Stimulated activated CD8-positive, alpha-beta memory T cell treated with anti-CD3 and anti-CD28 coated beads, Interleukin-12 subunit alpha, Interleukin-12 subunit beta, amount 100 ng/mL, for 4 hours (primary cell): ENCODE data around the gene KIF1B.

ENCODE experiments used
- DNase-seq: peaks from one replicate; pipeline ENCODE4 v3.0.0-alpha.2; 2020; ENCODE audit warnings: low read depth

KIF1B gene

DNA sequence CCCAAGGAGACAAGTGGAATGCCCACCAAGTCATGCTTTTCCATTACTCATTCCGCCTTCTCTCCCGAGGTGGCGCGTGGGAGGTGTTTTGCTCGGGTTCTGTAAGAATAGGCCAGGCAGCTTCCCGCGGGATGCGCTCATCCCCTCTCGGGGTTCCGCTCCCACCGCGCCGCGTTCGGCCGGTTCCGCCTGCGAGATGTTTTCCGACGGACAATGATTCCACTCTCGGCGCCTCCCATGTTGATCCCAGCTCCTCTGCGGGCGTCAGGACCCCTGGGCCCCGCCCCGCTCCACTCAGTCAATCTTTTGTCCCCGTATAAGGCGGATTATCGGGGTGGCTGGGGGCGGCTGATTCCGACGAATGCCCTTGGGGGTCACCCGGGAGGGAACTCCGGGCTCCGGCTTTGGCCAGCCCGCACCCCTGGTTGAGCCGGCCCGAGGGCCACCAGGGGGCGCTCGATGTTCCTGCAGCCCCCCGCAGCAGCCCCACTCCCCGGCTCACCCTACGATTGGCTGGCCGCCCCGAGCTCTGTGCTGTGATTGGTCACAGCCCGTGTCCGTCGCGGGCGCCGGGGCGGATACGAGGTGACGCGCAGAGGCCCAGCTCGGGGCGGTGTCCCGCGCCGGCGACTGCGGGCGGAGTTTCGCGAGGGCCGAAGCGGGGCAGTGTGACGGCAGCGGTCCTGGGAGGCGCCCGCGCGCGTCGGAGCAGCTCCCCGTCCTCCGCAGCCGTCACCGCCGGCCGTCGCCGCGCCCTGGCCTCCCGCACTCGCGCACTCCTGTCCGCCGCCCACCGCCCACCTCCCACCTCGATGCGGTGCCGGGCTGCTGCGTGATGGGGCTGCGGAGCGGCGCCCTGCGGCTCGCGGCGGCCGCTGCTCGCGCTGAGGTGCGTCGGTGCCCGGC lies at the start of gene KIF1B:
Gene KIF1B (plus strand): TSS at position 666 of the 906 bp plus-strand sequence. CDS start 21,759 bp downstream, outside the sequence.
- peak; percentile 94 for DNase-seq

- DNase-seq, result no peak
Measured at GRCh38 chr1:10160907-10161490, 49.4 kb upstream of the KIF1B start.

- no peak for DNase-seq
Measured at GRCh38 chr1:10161541-10162290, 48.7 kb upstream of the KIF1B start.

DNA sequence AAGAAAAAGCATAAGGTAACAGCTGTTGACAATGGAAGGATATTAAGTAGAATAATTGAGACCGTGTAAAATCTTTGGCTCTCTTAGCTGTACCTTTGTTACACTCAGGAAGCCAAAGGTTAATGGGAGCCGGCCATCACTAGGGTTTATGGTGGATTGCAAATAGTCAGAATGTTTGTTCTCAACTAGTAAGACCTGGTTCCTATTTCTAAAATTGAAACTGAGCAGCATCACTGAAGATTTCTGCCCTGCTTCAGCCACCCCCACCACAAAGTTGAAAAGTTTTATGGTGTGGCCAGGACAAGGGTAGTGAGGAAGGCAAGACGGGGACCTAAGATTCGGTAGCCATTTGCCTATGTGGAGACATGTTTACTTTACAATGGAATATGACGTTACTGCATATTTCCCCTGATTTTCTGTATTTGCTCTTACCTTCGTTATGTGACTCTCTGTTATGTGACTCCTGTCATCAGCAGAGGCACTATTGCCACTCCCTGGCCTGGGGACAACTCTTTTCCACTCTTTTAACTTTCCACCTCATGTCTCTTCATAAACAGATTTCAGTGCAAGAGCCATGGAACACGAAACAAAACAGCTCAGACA lies 41.4 kb upstream of the KIF1B start:
- DNase-seq, result no peak

DNA sequence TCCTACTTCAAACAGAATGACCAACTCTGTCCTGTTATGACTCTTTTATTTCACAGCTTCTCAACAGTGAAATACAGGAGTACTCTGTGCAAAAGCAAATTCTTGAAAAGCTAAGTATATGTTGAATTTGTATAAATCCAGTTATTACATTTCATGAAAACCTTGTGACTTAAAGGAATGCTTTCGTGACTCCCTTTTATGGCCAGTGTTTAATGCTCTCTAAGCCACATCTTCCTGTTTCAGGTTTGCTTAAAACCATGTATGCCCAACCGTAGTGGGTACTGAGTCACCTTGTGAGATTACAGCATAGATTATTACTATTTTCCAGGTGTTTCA lies 40.2 kb upstream of the KIF1B start:
- no peak for DNase-seq

GRCh38 chr1:10171105-10171767 lies 39.1 kb upstream of the KIF1B start:
- no peak for DNase-seq

GRCh38 chr1:10171995-10172669 lies 38.2 kb upstream of the KIF1B start:
- DNase-seq, result no peak

GRCh38 chr1:10173582-10173981 lies 36.8 kb upstream of the KIF1B start:
- no peak for DNase-seq

- DNase-seq, result no peak
Measured at GRCh38 chr1:10177876-10178275, 32.5 kb upstream of the KIF1B start.

DNA sequence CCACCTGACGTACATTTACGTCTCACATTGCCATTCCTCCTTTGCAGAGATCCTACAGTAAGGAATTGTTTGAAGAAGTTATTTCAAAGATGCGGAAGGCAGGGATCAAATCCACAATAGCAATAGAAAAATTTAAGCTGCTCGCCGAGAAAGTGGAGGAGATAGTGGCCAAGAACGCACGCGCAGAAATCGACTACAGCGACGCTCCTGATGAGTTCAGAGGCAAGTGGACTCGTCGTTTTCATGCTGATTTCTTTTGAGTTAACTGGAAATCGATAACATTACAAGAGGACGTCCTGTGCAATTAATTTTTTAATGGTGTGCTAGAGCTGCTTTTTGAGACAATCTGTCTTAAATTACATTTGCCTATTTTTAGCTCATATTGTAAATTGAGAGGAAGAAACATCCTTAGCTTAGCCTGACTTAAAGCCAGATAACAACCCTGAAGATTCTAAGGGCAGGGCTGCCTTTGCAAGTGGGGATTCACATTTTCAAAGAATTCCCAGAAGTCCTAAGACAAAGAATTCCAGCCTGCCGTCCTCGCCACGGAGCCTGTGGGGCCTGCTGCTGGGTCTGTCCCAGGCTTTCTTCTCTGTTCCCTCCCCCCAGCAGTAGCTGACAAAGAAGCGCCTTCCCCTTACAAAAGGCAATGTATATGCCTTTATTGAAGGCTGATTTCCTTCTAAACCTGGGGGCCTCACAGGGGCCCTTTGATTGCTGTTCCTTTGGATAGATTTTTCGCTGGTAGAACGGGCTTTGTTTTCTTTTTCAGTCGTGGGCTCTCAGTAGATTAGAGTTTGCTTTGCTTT lies 31.6 kb upstream of the KIF1B start:
- no peak for DNase-seq

- no peak for DNase-seq
Measured at GRCh38 chr1:10179406-10180091, 30.8 kb upstream of the KIF1B start.

DNA sequence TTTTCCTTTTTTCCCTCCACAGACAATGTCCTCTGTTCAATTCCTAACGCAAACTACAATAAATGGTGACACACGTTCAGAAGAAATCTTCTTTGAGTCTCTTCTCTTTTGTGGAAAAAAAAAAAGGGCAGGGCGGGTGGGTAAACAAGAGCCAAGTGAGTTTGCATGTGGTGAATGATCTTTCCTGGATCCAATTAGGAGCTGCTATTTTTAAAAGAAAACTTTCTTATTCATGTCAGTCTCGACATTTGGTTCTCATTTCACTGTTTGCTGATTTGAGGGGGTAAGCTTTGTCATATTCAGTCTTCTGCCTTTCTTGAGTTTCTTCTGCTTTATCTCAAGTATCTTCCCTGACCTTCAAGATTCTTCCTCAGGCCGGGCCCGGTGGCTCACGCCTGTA lies 29.2 kb upstream of the KIF1B start:
- no peak for DNase-seq

DNA sequence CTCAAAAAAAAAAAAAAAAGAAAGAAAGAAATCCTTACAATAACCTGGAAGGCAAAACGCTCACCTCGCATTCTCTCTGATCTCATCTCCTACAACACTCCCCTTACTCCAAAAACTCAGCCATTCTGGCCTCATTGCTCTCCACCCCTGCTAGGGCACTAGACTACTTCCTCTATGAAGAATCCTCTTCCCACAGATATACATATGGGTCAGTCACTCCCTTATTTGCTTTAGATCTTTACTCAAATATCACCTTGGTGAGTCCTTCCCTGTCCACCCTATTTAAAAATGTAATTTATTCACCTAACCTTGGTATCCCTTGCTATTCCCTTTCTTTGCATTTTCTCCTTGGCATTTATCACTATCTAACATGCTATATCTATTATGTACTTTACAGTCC lies 24.6 kb upstream of the KIF1B start:
- DNase-seq, result no peak

DNA sequence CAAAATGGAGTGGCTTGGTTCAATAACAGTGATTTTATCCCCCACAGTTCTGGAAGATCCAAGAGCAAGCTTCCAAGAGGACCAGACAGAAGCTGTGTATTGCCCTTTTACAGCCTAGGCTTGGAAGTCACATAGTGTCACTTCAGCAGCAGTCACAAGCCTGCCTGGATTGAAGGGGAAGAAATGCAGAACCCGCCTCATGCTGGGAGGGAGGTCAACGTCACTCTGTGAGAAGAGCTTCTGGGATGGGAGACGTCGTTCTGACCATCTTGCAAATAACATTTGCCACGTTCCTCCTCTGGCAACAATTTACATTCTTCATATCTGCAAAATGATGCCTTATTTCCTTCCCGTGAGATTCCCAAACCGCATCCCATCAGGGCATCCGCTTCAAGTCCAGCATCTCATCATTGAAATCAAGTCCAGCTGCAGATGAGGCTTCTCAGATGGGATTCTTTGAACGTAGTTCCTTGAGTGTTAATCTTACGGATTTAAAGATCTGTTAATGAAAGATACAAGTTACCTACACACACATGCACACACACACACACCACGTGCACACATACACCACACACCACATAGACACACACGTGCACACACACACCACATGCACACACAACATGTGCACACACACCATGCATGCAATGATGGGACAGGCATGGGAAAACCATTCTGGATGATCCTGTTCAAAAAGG lies 23.9 kb upstream of the KIF1B start:
- no peak for DNase-seq

DNA sequence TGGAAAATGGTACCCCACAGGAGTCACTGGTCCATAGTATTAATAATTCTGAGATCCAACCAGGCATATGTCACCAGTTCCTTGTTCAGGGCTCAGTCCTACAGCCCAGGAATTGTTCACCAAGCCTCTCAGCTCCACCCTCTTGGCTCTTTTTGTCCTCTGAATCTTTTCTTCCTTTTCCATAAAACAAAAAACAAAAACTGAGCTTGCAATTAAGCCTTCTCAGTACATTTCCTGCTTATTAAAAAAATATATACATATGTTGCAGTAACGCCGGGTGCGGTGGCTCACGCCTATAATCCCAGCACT lies 23.4 kb upstream of the KIF1B start:
- no peak for DNase-seq

GRCh38 chr1:10188133-10188650 lies 22.2 kb upstream of the KIF1B start:
- DNase-seq, result no peak

GRCh38 chr1:10189659-10190058 lies 20.7 kb upstream of the KIF1B start:
- DNase-seq, result no peak

GRCh38 chr1:10192263-10192662 lies 18.1 kb upstream of the KIF1B start:
- no peak for DNase-seq

GRCh38 chr1:10193288-10193687 lies 17.1 kb upstream of the KIF1B start:
- no peak for DNase-seq
